K562 (cell line): ENCODE data around the gene PMF1. TPM values are rescaled to one million over a fixed set of nuclear protein-coding genes. Genes with fewer than 3 reads are reported as not detected.

Source experiments
- BCLAF1 ChIP-seq, 2 experiments: fragments of 450-650 bp in 1 of 2; IDR thresholded peaks; 2 replicates each; pipeline ENCODE4 v1.6.1; 2011 to 2017; ENCODE audit warnings: low read depth in 2 of 2, antibody characterized with exemption in 1 of 2, borderline replicate concordance in 1 of 2, low read length in 1 of 2, mild to moderate bottlenecking in 1 of 2, mixed read lengths in 1 of 2; ENCODE audit not compliant: control insufficient read depth in 1 of 2
- EGR1 ChIP-seq: fragments of 450-650 bp; conservative IDR thresholded peaks from 2 replicates; pipeline ENCODE4 v1.6.1; 2017; ENCODE audit warnings: mild to moderate bottlenecking
- LARP7 ChIP-seq: fragments of 450-650 bp; IDR thresholded peaks from 2 replicates; pipeline ENCODE4 v1.6.1; 2016
- MTA1 ChIP-seq: fragments of 450-650 bp; IDR thresholded peaks from 2 replicates; pipeline ENCODE4 v1.6.1; 2017; ENCODE audit warnings: borderline replicate concordance
- NCOR1 ChIP-seq: fragments of 450-650 bp; IDR thresholded peaks from 2 replicates; pipeline ENCODE4 v1.6.1; 2016; ENCODE audit warnings: mild to moderate bottlenecking, moderate library complexity
- NR2C1 ChIP-seq, 2 experiments: fragments of 450-650 bp; IDR thresholded peaks; 2 replicates each; pipeline ENCODE4 v1.6.1; 2017; ENCODE audit warnings: mild to moderate bottlenecking in 2 of 2, antibody characterized with exemption in 1 of 2, inconsistent platforms in 1 of 2, missing compliant biosample characterization in 1 of 2, missing genetic modification characterization in 1 of 2
- PRDM10 ChIP-seq: fragments of 450-650 bp; IDR thresholded peaks from 2 replicates; pipeline ENCODE4 v1.6.1; 2018; ENCODE audit not compliant: partially characterized antibody
- RFX1 ChIP-seq: fragments of 450-650 bp; IDR thresholded peaks from 2 replicates; pipeline ENCODE4 v1.6.1; 2016; ENCODE audit warnings: mild to moderate bottlenecking, moderate library complexity
- TEAD4 ChIP-seq, 2 experiments: sonication (generic) in 1 of 2; formaldehyde crosslinking in 1 of 2; IDR thresholded peaks; 2 replicates each; pipeline versions ENCODE4 v1.6.1 to v1.8.0; 2012 to 2022; ENCODE audit warnings: borderline replicate concordance in 1 of 2, inconsistent platforms in 1 of 2, low read length in 1 of 2, mild to moderate bottlenecking in 1 of 2, missing genetic modification reagents in 1 of 2
- ZBTB26 ChIP-seq: fragments of 450-650 bp; formaldehyde crosslinking; IDR thresholded peaks from 2 replicates; pipeline ENCODE4 v1.4.0; 2022; ENCODE audit warnings: missing genetic modification characterization
- ZKSCAN8 ChIP-seq: fragments of 200-800 bp; sonication (Bioruptor generic); IDR thresholded peaks from 2 replicates; pipeline ENCODE4 v1.6.1; 2016; ENCODE audit warnings: missing genetic modification characterization, missing compliant biosample characterization
- ZMIZ1 ChIP-seq, 2 experiments: fragments of 150-350 bp in 1 of 2; IDR thresholded peaks; 2 replicates each; pipeline ENCODE4 v1.6.1; 2012 to 2016; ENCODE audit warnings: low read depth in 2 of 2, low read length in 2 of 2, mild to moderate bottlenecking in 1 of 2, moderate library complexity in 1 of 2
- ZNF143 ChIP-seq: sonication (generic); formaldehyde crosslinking; IDR thresholded peaks from 2 replicates; pipeline ENCODE4 v1.9.0; 2022; ENCODE audit warnings: mild to moderate bottlenecking, missing genetic modification reagents
- ZNF347 ChIP-seq: fragments of 450-650 bp; formaldehyde crosslinking; IDR thresholded peaks from 2 replicates; pipeline ENCODE4 v1.4.0; 2020; ENCODE audit warnings: low read depth, mild to moderate bottlenecking, moderate library complexity
- polyA plus RNA-seq, 8 experiments: library from polyadenylated mRNA; depleted of rRNA in 4 of 8; stranded (reverse) in 5 of 8; unstranded in 3 of 8; fragments of >200 nt; fragmentation: Nextera tagmentation in 2 of 8; fragmentation: Illumina TruSeq in 1 of 8; extraction: Ambion mirVana in 2 of 8; extraction: Trizol in 1 of 8; gene quantifications; 2 replicates each; pipeline versions ENCODE4 v1.2.1 to v1.2.3, GENCODE V29; 2011 to 2014; ENCODE audit warnings: inconsistent platforms in 1 of 8, missing spikeins in 1 of 8
- total RNA-seq, 7 experiments: library from RNA; depleted of rRNA in 6 of 7; stranded (reverse); fragments of >200 nt in 6 of 7; fragmentation: Illumina TruSeq in 2 of 7; extraction: Trizol in 2 of 7; gene quantifications; 2 replicates each; pipeline versions ENCODE4 v1.2.1 to v1.2.3, GENCODE V29; 2011 to 2021; ENCODE audit warnings: low replicate concordance in 1 of 7

PMF1 gene
- total and polyA plus RNA-seq, 9 of the 15 experiments (the other 6 are each of a cell fraction or from before 2014, with no cell fraction given) = 9.4 to 92.9 (median 71.0) TPM

- TF ChIP-seq ZMIZ1 (IDR thresholded peaks at IDR 0.05; ENCODE audit: low read depth in 2 of 2, low read length in 2 of 2) (no peak), TEAD4 (IDR thresholded peaks at IDR 0.05; ENCODE audit: low read length) (no peak), TEAD4 (CRISPR knock-in tag; IDR thresholded peaks at IDR 0.05; ENCODE audit: borderline replicate concordance) (no peak), NR2C1 (IDR thresholded peaks at IDR 0.05) (peak; percentile 53; the same call in 1 of the 2 replicates), NR2C1 (tag; IDR thresholded peaks at IDR 0.05) (no peak), BCLAF1 (IDR thresholded peaks at IDR 0.05; ENCODE audit: borderline replicate concordance in 1 of 2, control insufficient read depth in 1 of 2, low read depth in 2 of 2, low read length in 1 of 2) (0 out of 4 replicates have a peak, but pooled peaks of 1 of the 2 experiments have one; percentile 47), ZNF347 (no peak), NCOR1 (no peak), ZBTB26 (CRISPR knock-in tag) (no peak), PRDM10 (peak; percentile 40), ZKSCAN8 (CRISPR knock-in tag) (no peak), EGR1 (peak; percentile 79), RFX1 (no peak), MTA1 (peak; percentile 48; the same call in 1 of the 2 replicates), ZNF143 (CRISPR knock-in tag) (peak; percentile 57; the same call in 1 of the 2 replicates), LARP7 (peak; percentile 45; the same call in 1 of the 2 replicates)
Observed at GRCh38 chr1:156281693-156282478, 69.1 kb downstream of the PMF1 start (continued).
